Gastrocnemius medialis (tissue), 4 donors: Measurements from ENCODE around the gene HIRIP3.
"Not testable (repeated sequence)": the region's sequence is repeated elsewhere in the genome, so short reads cannot be mapped to it uniquely, and the experiment has no call there.

Source experiments
- CTCF ChIP-seq, 5 experiments: fragments of 450-650 bp in 3 of 5; fragments of 200-600 bp in 2 of 5; sonication (generic) in 2 of 5; IDR thresholded peaks in 4 of 5; conservative IDR thresholded peaks in 1 of 5; 1 replicate in 4 of 5; 2 replicates in 1 of 5; pipeline ENCODE4 v1.5.1; 2016 to 2019; ENCODE audit warnings: antibody characterized with exemption in 5 of 5, mild to moderate bottlenecking in 3 of 5, moderate library complexity in 3 of 5
- POLR2A ChIP-seq, 2 donors: fragments of 450-650 bp; IDR thresholded peaks; one replicate each; pipeline ENCODE4 v1.6.1; 2017; ENCODE audit warnings: antibody characterized with exemption in 2 of 2, mild to moderate bottlenecking in 2 of 2, moderate library complexity in 2 of 2

DNA sequence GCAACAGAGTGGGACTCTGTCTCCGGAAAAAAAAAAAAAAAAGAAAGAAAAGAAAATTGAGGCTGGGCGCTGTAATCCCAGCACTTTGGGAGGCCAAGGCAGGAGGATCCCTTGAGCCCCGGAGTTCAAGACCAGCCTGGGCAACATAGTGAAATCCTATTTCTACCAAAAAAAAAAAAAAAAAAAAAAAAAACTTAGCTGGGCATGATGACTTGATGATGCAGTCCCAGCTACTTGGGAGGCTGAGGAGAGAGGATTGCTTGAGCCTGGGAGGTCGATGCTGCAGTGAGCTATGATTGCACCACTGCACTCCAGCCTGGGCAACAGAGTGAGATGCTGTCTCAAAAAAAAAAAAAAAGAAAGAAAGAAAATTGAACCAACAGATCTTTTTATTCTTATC lies 22.5 kb upstream of the HIRIP3 start:
- not testable (repeated sequence) for TF ChIP-seq CTCF (IDR thresholded peaks at IDR 0.05 in 4 of 5, conservative IDR thresholded peaks at IDR 0.05 in 1 of 5); POLR2A (IDR thresholded peaks at IDR 0.05)
